Natural killer cell (primary cell): ENCODE results near the gene ZFP1. TPM values are rescaled to one million over a fixed set of nuclear protein-coding genes. Genes with fewer than 3 reads are reported as not detected.
A peak's percentile ranks its signal among the peaks of the same experiment; 100 is the strongest.

Experiments used
- ATAC-seq, 3 donors: fragments of 150-1000 bp in 2 of 3; fragments of 200-7000 bp in 1 of 3; cut with Tn5 transposase; 1 replicate in 1 of 3; 2 replicates in 2 of 3; pipeline ENCODE4 v1.10.0; 2021; ENCODE audit warnings: mild to moderate bottlenecking in 2 of 3, moderate library complexity in 2 of 3
- DNase-seq, 2 donors: peaks; one replicate each; pipeline versions ENCODE4 v3.0.0 to v3.0.0-alpha.2; 2013 to 2021; ENCODE audit warnings: mixed read lengths in 1 of 2
- H3K27ac ChIP-seq: one replicate; pipeline ENCODE4 v1.5.1; 2013; ENCODE audit warnings: mild to moderate bottlenecking, low read length
- H3K27me3 ChIP-seq: one replicate; pipeline ENCODE4 v1.6.1; 2013; ENCODE audit warnings: low read length; ENCODE audit not compliant: control insufficient read depth, insufficient read depth
- H3K36me3 ChIP-seq: one replicate; pipeline ENCODE4 v1.6.1; 2013; ENCODE audit warnings: low read length; ENCODE audit not compliant: control insufficient read depth, insufficient read depth
- H3K4me1 ChIP-seq: one replicate; pipeline ENCODE4 v1.6.1; 2013; ENCODE audit warnings: low read length; ENCODE audit not compliant: control insufficient read depth, insufficient read depth
- H3K4me3 ChIP-seq: one replicate; pipeline ENCODE4 v1.5.1; 2013; ENCODE audit warnings: low read length
- H3K9me3 ChIP-seq: one replicate; pipeline ENCODE4 v1.6.1; 2013; ENCODE audit warnings: low read length; ENCODE audit not compliant: control insufficient read depth, insufficient read depth
- H3K27ac Mint-ChIP-seq, 2 donors: one replicate each; pipeline ENCODE4 v1.8.0; 2022; ENCODE audit warnings: mild to moderate bottlenecking in 2 of 2, mixed read lengths in 2 of 2, moderate library complexity in 1 of 2
- H3K27me3 Mint-ChIP-seq, 2 donors: one replicate each; pipeline ENCODE4 v1.8.0; 2022; ENCODE audit warnings: low read depth in 2 of 2, mixed read lengths in 2 of 2
- H3K36me3 Mint-ChIP-seq: one replicate; pipeline ENCODE4 v1.8.0; 2022; ENCODE audit warnings: mixed read lengths
- H3K4me1 Mint-ChIP-seq, 2 donors: one replicate each; pipeline ENCODE4 v1.8.0; 2022; ENCODE audit warnings: mixed read lengths in 2 of 2
- H3K4me3 Mint-ChIP-seq: one replicate; pipeline ENCODE4 v1.8.0; 2022; ENCODE audit warnings: mild to moderate bottlenecking, moderate library complexity, mixed read lengths
- H3K9me3 Mint-ChIP-seq, 2 donors: one replicate each; pipeline ENCODE4 v1.8.0; 2022; ENCODE audit warnings: mixed read lengths in 2 of 2
- CTCF ChIP-seq: fragments of 200-600 bp; IDR thresholded peaks from one replicate; pipeline ENCODE4 v1.8.0; 2022; ENCODE audit warnings: antibody characterized with exemption
- WGBS: methylation state at CpG from one replicate; pipeline ENCODE4 v1.1.7; 2013; ENCODE audit warnings: missing lambda C conversion rate; ENCODE audit not compliant: insufficient coverage; 5-methylcytosine and 5-hydroxymethylcytosine counted together
- intact Hi-C: fragments of 100-400 bp; cut with micrococcal nuclease; formaldehyde crosslinking; loops from one replicate; pipeline ENCODE4 v1.14.2; 2022
- total RNA-seq, 4 donors: library from RNA; stranded (reverse); fragments of 120-200 nt in 1 of 4; gene quantifications; one replicate each; pipeline versions ENCODE4 v1.2.3 to v1.2.4, GENCODE V29; 2013 to 2022

The ZFP1 gene
- total RNA-seq, 3 donors from 2014 or later (not counting 1 experiment from before 2014, with no cell fraction given): 9.0 to 16.2 (median 14.9) TPM

- no peak overlapping the region for H3K4me3 ChIP-seq
- no peak for DNase-seq
- intact Hi-C loops: no loop called here
- no peaks in the 10 kb centered on the region for H3K9me3 Mint-ChIP-seq
- H3K4me1 ChIP-seq: peaks cover 39% of the 10 kb centered on the region
- no peak overlapping the region for H3K4me3 Mint-ChIP-seq
- no peak overlapping the region for H3K27ac Mint-ChIP-seq
- ATAC-seq: no peak
- H3K27me3 ChIP-seq: no peaks in the 10 kb centered on the region
- 97% methylated on average over 3 of the region's 3 CpGs for WGBS
- peaks cover 5 to 14% of the 10 kb centered on the region in 2 donors for H3K27me3 Mint-ChIP-seq
- H3K36me3 ChIP-seq: no peaks in the 10 kb centered on the region
- H3K4me1 Mint-ChIP-seq: peaks cover 12 to 20% of the 10 kb centered on the region in 2 donors
- no peaks in the 10 kb centered on the region for H3K9me3 ChIP-seq
- no peaks in the 10 kb centered on the region for H3K36me3 Mint-ChIP-seq
- TF ChIP-seq CTCF: no peak
- H3K27ac ChIP-seq: no peak overlapping the region
Measured at GRCh38 chr16:75100603-75100990, 47.7 kb upstream of the ZFP1 start.

- Mint-ChIP-seq H3K9me3 (no peaks in the 10 kb centered on the region), H3K4me1 (peaks cover 12 to 24% of the 10 kb centered on the region in 2 donors), H3K27ac (no peak overlapping the region), H3K27me3 (peaks cover 5 to 16% of the 10 kb centered on the region in 2 donors), H3K36me3 (no peaks in the 10 kb centered on the region), H3K4me3 (no peak overlapping the region)
- no peaks in the 10 kb centered on the region for H3K27me3 ChIP-seq
- no peak overlapping the region for H3K4me3 ChIP-seq
- intact Hi-C loops: no loop called here
- H3K9me3 ChIP-seq: no peaks in the 10 kb centered on the region
- 61% methylated on average over 1 of the region's 3 CpGs for WGBS
- ATAC-seq: no peak
- DNase-seq: no peak
- no peak for TF ChIP-seq CTCF
- no peaks in the 10 kb centered on the region for H3K36me3 ChIP-seq
- H3K27ac ChIP-seq: no peak overlapping the region
- peaks cover 49% of the 10 kb centered on the region for H3K4me1 ChIP-seq
Measured at GRCh38 chr16:75101635-75102034, 46.7 kb upstream of the ZFP1 start.

GRCh38 chr16:75102595-75102994 is 45.7 kb upstream of the ZFP1 start:
- H3K4me3 Mint-ChIP-seq: no peak overlapping the region

More at GRCh38 chr16:75102595-75102994, 45.7 kb upstream of the ZFP1 start:
- no peaks in the 10 kb centered on the region for H3K36me3 ChIP-seq
- no peak for DNase-seq
- H3K27ac Mint-ChIP-seq: peak overlapping the region in 1 of 2 donors; percentile 4
- 97% methylated on average over 9 of the region's 9 CpGs for WGBS
- H3K9me3 ChIP-seq: no peaks in the 10 kb centered on the region
- intact Hi-C loops: no loop called here
- H3K4me1 Mint-ChIP-seq: peaks cover 12 to 24% of the 10 kb centered on the region in 2 donors
- TF ChIP-seq CTCF: no peak
- H3K36me3 Mint-ChIP-seq: no peaks in the 10 kb centered on the region
- H3K4me1 ChIP-seq: peaks cover 51% of the 10 kb centered on the region
- no peaks in the 10 kb centered on the region for H3K9me3 Mint-ChIP-seq
- no peak for ATAC-seq
- no peak overlapping the region for H3K4me3 ChIP-seq
- H3K27me3 ChIP-seq: no peaks in the 10 kb centered on the region
- H3K27ac ChIP-seq: no peak overlapping the region
- peaks cover 5 to 20% of the 10 kb centered on the region in 2 donors for H3K27me3 Mint-ChIP-seq
